HG02938 (cell line): ENCODE measurements around the gene TOP2B.

Source experiments
- ATAC-seq: cut with Tn5 transposase; IDR thresholded peaks from one replicate; pipeline ENCODE4 v1.9.1; 2021; ENCODE audit warnings: mild to moderate bottlenecking, moderate library complexity; ENCODE audit not compliant: unreplicated experiment

The TOP2B gene

DNA sequence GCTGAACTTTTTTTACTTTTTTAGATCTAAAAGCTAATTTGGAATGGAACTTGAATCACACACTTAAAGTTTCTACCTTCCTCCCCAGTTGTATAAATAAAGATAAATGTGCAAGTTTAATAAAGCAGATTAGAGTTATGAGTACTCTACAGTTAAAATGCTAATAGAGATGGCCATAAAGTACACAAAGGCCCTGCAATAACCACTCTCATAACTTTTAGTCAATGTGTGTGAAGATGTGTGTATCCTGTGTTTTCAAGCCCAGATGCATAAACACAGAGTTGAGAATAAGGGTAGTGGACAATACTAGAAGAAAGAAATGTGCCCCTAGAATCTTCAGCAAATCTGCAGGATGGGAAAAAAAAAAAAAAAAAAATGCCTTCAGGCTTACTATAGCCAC lies 45.3 kb downstream of the TOP2B start:
- no peak for ATAC-seq

DNA sequence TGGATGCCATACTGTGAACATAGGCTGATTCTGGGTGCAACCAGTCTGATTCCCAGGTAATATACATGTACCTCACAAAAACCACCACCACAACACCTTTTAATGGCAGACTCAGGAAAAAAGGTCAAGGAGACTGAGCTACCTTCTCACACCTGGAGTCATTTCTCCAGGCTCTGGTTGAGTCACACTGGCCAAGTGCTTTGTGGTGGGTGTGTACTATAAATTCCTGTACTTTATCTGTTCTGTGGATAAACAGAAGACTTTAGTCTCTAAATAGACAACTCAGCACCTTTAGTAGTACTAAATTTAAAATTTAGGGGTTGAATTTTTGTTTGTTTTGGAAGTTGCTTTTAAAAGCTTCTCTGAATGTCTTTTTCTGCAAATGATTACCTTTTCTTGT lies 46.7 kb downstream of the TOP2B start:
- no peak for ATAC-seq

DNA sequence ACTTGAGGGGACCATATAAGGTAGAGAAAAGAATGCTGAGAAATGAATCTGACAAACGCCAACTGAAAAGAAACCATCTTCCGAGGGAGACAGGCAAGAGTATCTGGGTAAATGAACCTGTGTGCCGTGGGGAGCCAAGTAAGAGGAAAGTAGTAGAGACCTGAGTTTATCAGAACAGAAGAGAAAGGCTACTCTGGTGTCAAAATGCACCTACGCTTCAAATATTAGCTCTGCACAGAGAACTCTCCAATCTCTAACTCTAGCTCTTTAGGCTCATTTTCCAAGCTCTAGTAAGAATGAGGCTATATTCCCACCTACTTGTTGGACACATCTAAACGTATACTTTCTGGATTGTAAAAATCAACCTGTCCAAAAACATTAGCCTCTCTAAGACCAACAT lies 53.5 kb downstream of the TOP2B start:
- no peak for ATAC-seq

DNA sequence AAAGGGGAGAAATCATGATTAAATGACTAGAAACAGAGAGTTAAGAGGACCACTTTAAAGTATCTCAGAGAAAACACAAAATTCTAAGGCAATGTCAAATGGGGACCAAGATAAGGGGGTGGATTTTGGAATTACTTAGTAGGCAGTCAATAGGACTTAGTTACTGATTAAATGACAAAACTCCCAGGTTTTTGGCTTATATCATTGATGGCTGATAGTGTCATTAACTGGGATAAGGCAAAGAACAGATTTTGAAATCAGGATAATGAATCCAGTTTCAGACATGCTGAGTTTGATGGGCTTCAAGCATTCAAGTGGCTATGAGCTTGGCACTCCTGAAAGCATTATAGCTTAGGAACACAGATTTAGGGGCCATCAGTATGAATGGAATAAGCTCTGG lies 53.9 kb downstream of the TOP2B start:
- ATAC-seq, result no peak

DNA sequence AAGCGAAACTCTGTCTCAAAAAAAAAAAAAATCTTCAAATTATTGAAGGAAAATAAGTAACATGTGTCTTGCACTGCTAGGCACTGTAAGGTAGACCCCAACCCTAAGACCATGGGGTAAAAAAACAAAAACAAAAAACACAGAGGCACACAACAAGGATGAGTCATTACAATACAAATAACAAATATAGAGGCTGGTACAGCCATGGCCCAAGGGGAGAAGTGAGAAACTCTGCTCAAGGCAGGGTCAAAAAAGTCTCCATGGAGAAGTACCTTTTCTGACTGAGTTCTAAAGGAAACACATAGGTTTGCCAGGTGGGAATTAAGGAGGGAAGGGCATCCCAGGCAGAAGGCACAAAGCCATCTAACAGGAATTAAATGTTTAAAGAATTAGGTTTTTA lies 54.5 kb downstream of the TOP2B start:
- no peak for ATAC-seq

DNA sequence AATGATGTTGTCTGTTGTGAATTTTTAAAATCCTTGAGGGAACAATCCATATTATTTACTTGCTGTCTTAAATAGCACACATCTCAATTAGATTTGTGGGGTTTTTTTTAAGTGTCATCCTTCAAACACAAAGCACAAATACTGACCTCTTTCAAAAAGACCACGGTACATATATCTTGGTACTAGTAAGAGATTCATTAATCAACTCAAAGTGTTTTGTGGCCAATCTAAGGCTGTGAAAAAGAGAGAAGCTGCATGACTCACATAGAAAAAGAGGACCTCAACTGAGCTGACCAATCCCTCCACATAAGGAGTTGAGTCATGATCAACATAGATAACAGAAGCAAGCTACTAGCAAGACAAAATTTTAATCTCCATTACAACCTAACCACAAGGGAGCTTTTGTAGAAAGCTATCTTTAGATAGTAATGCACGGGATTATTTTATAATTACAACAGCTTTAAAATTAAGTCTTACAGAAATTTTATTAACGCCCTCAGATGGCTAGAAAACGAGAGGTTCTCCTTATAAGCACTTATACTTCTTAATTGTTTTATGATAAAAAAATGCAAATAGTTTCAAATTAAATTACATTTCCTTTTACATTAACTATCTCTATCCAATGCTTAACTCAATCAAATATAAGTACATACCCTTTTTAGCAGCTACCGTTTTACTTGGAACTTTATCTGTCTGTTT lies 60.5 kb downstream of the TOP2B start:
- ATAC-seq, result peak; percentile 70

DNA sequence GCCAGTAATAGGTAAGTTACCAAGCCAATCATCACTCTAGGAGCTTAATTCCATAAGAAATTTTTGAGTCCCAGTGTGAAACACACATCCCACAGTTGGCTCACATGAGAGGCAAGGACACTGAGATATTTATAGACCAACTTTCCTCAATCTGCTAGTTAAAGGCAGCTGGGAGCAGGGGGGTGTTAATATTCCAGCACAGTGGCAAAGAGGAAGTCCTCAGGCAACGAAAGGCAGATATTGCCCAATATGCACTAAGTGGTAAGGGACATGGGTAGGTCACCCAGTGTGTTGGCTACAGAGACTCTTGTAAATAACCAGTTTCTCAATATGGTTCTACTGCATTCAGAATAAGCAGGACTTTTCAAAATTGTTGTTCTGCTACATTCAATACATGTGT lies 61.0 kb downstream of the TOP2B start:
- no peak for ATAC-seq

DNA sequence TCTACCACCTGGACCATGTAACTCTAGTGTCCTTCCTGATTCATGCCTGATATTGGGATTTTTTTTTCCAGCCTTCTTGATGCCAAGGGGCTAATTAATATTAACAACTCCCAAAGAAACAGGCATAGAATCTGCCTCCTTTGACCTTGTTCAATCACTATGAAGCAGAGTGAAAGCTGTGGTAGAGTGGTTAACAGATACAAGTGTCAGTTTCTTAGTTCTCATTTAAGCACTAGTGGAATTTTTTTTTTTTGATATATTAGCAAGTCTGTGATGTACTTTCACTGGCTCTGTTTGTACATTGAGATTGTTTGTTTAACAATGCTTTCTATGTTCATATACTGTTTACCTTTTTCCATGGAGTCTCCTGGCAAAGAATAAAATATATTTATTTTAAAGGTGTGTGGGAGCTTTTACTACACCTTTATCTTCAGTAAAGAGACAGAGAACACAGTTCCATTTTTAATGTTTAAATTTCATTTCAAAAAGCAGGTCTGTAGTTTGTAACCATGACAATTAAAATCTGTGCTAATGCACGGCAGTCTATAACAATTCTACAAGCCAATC lies 67.1 kb downstream of the TOP2B start:
- ATAC-seq, result no peak

DNA sequence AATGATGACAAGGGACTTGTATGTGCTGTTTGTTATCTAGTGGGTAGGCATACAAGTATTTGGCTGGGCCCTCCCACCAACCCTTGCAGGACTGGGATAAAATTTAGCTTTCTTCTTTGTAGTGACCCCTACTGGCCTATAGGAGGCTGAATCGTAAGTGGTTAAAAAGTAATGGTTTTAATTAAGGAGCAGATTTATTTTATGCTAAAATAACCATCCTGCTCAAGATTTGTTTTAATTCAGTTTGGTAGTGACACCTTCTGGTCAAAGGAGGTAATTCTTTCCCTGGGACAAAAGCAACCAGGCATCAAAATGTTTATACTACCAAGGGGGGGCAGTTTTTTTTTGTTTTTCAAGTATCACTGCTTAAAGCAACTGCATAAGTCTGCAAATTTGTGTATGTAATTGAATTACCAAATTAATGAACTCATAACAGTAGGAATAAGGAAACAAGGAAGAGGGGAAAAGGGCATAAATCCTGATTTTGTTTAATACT lies 70.7 kb downstream of the TOP2B start:
- peak; percentile 45 for ATAC-seq

DNA sequence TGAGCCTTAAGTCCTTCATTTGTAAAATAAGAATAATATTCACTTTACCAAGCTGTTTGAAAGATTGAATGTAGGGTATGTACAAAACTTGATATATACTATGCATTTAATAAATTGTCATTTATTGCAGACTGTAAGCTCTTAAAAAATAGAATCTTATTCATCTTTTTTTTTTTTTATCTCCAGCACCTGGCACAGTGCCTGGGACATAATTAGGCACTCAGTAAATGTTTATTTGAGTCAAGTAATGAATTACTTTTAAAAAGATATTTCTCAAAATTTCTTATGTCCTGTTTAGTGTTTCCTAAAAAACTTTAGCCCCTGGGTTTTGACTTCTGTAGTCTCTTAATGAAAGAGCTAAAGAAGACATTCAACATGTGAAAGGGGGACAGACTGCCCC lies 71.7 kb downstream of the TOP2B start:
- no peak for ATAC-seq

DNA sequence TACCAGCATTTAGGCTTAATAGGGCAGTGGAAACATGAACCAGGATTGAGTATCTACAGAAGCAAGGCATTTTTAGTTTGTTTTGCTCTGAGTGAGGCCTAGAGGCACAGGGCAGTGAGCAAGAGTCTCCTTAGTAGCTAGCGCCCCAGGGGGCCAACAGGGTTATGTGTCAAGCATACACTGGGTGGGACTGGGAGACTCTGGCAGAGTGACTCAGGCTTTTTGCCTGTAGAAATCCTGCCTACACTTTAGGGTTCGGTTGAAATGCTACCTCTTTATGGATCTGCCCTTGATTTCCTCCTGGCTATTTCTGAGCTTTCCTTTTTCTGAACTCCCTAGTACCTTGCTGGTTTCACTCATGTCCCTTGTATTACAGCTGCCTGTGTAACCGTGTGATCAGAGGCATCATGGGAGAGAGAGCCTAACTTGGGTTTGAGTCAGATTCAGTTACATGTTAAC lies 72.2 kb downstream of the TOP2B start:
- ATAC-seq, result no peak

DNA sequence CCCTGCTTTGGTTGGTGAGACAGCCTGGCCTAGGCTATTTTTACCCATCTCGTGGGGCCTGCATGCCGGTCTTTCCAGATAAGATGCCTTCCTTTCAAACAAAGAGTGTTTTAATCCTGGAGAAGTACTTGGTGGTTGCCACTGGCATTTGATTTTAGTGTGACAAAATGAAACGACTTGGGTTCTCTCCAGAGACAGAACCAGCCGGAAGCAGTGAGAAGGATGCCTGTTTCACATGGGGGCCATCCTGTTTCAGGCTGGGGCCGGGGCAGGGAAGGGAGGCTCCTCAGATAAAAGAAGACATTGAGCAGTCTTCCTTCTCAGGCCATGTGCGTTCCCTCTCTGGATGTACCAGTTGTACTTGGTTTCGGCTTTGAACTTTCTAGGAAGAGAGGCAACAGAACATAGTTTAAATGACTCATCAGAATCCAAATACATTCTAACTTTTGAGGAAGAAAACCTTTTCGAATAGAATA lies 74.9 kb downstream of the TOP2B start:
- ATAC-seq, result no peak

DNA sequence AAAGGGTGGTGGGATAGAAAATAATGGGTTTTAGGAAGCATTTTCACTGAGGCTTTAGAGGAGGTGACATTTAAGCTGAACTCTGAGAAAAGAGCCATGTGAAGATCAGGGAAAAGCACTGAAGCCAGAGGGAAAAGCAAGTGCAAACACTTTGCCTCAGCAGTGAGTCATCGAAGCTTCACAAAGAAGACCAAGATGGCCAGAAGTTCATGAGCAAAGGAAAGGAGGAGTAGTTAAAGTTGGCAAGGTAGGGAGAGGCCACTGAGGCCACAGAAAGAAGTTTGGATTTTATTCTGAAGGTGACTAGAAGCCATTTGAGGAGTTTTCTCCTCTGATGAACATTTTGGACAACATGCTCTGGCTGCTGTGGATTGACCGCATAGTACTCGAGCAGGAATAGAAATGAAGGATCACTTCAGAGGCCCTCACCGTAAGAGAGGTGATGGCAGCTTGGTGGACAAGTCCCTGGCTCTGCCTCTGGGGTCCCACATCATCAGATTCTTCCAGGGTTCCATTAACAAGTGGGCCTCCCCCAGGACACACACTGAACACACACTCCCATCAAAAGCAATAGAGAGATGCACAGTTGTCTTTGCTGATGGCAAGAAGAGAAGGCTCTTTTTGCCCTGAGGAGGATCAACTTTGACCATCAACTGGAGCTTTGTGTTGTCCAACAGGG lies 75.5 kb downstream of the TOP2B start:
- no peak for ATAC-seq

DNA sequence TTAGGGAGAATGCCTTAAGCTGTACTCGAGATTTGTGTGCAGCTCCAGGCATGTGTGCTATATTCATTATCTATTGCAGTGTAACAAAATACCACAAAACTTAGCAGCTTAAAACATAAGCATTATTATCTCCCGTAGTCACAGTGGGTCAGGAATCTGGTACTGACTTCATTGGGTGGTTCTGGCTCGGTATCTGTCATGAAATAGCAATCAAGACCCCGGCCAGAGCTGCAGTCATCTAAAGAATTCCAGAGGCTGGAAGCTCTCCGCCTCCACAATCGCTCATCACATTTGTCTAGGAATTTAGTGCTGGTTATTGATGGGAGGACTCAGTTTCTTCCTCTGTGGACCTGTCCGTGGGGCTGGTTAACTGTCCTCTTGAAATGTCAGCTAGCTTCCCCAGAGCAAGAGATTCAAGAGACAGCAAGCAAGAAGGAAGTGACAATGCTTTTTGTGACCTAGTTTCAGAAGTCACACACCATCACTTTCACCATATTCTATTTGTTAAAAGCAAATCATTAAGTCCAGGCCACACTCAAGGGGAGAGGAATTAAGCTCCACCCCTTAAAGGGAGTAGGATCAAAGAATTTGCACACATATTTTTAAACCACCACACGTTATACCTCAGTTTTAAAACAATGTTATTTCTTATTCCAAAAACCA lies 76.1 kb downstream of the TOP2B start:
- no peak for ATAC-seq

DNA sequence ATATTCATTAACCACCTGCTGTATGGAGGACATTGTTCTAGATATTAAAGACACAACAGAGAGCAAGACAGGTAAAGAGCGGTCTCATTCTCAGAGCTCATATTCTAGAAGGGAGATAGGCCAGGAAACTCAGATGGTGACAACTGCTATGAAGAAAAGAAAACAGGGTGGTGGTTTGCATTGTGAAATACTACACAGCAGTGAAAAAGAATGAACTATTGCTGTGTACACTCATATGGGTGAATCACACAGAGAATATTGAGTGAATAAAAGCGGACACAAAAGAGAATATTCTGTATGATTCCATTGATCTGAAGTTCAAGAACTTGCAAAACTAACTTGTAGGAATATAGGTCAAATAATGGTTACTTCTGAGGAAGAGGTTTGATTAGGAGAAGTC lies 76.7 kb downstream of the TOP2B start:
- no peak for ATAC-seq

DNA sequence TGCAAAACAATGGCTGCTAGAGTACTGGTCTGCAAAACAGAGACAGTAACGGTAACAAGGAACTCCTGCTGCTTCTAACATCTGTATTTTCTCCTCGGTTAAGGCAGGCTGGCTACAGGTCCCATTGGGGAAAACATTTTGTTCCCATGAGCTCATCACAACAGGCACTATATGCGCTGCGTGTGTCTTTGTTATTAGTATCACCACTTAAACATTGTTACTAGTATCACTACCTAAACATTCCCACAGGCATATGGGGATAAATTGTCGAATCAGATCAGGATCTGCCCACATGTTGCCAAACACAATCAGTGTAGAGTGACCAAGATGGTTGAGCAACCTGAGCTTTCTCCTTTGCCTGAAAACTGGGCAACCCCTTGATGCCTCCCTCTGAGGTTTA lies 77.2 kb downstream of the TOP2B start:
- no peak for ATAC-seq

DNA sequence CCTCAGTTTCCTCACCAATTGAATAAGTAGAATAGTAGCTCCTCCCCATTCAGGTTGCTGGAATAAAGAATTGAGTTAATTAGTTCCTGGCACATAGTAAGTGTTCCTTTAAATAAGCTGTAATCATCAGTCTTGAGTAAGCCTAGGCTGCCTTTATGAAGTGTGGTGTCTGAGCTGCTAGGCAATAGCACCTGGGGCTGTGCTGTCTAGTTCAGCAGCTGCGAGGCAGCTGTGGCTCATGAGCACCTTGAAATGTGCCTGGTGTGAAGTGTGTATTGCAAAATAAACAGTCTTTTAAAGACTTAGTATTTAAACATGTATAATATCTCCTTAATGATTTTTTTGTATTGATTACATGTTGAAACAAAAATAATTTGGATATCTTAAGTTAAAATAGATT lies 77.6 kb downstream of the TOP2B start:
- ATAC-seq, result no peak

DNA sequence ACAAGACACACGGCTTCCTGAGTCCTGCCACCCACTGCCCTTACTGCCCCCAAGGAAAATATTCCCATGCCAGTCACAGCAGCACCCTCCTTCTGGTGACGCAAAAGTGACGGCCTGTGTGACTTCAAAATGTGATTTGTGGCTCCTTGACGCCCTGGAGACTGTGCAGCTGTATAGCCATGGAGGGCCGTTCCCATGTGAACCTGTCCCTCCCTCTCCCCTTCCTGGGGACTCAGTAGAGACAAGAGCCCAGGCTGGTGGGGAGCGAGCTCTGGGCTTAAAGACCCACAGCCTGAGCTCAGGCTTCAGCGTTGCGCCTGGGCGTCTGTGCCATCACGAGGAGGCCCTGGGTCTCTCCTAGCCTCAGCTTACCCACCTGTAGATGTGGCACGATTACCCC lies 78.2 kb downstream of the TOP2B start:
- ATAC-seq, result no peak

DNA sequence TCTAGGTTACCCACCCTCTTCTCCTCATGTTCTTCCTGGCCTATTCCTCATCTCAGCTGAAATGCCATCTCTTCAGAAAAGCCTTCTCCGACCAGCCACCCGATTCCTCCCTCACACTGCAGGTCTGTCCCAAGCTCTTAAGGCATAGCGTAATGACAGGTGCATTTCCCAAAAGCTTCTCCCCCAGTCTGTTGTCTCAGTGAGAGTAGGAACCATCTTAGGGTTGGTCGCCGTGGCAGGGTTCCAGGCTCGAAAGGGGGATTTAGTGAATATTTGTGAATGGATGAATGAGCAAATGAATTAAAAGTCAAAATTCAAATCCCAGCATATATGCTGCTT lies 78.6 kb downstream of the TOP2B start:
- no peak for ATAC-seq

DNA sequence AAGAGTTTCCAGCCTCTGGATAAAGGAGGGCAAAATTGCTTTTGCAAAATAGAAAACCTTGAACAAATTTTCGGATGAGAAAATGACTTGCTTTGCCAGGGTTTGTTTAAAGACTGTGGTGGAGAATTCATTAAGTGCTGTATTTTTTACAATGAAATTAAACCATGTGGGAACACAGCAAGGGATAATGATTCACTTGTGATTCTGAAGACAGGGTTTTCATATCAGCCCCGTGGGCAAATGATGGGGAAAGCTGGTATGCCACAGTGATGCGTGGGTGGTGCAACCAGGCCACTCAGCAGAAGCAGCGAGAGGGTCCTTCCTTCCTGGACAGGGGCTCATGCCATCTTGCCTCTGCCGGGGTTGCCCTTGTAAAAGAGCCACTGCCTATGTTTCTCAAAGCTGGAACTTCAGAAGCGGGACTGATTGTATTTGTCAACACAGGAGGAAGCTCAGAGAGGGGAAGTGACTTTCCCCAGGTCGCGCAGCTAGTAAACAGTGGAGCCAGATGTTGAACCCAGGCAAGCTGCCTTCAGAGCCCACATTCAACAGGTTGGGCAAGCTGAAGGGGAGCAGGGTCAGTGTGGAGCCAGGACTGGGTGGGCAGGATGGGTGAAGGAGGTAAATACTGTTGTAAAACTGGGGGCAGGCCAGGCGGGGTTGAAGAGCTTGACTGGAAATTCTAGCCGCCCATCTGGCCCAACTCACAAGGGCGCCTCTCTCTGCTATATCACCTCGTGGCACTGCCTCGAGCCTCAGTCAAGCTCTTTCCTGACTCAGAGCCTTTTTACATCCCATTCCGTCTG lies 79.1 kb downstream of the TOP2B start:
- ATAC-seq, result no peak
